Activated gamma-delta T cell treated with Interleukin-2 at 50 U/mL for 16 hours (primary cell): ENCODE measurements around the gene MTURN.
A peak's percentile ranks its signal among the peaks of the same experiment; 100 is the strongest.

Source experiments
- DNase-seq: peaks from one replicate; pipeline ENCODE4 v3.0.0-alpha.2; 2020

The MTURN gene

DNA sequence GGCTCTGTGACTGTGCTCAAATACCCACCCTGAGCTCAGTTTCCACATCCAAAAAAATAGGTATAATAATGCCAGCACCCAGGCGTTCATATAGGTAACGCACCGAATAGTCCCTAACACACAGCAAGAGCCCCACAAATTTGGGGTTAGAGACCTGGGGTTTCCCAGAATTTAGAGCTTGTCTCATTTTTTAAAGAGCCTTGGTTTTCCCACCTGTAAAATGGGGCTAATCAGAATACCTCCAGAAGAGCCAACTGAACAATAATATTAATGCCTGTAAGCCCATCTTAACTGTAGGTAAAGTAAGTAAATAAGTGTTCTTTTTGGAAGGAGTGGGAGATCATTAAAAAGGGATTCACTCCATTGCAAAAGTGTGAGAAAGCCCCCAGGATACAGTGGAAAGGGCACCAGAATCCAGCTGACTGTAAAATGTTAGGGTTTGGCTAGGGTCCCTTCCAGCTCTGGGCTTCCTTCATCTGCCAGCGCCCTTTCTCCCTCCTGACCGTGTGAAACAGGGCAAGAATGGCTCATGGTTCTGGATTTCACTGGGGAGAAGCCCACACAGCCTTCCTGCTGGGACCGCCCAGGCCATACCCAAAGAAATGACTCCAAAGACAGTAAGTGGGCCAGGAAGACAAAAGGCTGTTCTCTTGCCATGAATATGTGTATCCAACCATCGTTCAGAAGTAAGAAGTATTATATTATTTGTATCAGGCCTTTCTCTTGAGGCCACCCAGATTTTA is 2.1 kb downstream of the MTURN start:
- no peak for DNase-seq

DNA sequence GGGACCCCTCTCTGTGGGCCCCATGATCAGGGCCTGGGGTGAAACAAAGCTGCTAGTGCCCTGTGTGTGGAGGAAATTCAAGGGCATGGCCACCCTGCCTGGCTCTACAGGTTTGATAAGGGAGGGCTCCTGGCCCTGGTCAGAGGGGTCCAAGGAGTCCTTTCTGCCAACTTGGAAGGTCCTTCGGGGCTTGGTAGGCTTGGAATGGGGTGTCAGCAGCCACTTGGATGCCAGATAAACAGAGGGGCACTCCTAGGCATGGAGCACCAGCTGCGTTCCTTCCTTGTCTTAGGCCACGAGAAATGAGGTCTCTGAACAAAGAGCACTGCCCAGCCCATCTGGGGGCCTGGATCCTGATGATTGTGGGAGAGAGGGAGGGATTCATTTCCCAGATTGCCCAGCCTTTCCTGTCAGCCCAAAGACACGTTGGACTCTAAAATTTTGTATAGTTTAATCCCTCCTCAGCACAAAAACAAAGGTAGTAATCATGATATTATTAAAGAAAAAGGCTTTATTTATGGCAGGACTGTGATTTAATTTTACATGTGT is 5.1 kb downstream of the MTURN start:
- DNase-seq: no peak

DNA sequence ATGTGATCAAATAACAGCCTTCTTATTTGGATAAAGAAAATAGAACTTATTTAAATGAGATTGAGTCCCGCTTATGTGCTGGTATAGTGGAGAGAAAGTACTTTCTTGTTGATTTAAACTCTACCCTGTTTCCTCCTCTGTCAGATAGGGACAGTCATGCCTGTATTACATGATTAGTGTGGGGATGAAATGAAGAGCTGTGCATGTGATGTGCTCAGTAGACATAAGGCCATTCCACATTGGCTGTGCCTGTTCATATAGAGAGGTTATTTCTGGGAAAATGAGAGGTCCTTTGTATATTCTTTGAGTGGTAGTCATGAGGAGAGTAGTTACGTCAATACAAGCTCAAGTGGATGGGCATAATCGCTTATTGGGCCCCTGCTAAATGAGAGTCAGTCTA is 5.7 kb downstream of the MTURN start:
- DNase-seq: no peak

DNA sequence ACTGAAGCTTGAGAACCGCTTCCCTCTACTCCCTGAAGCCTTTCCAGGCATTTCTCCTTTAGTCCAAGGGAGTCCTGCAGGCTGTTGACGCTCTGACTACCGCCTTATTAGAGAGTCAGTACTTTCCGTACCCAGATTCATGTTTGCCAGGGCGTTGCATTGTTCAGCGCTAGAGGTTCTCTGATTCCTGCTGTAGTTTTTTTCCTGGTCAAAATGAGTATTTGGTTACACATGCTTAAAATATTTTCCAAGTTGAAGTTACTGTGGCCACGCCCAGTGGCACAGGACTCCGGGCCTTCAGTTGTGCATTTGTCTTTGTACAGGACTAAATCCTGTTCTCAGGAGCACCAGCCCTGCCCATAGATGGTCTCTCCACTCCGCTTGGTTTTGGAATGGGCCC is 7.9 kb downstream of the MTURN start:
- no peak for DNase-seq

DNA sequence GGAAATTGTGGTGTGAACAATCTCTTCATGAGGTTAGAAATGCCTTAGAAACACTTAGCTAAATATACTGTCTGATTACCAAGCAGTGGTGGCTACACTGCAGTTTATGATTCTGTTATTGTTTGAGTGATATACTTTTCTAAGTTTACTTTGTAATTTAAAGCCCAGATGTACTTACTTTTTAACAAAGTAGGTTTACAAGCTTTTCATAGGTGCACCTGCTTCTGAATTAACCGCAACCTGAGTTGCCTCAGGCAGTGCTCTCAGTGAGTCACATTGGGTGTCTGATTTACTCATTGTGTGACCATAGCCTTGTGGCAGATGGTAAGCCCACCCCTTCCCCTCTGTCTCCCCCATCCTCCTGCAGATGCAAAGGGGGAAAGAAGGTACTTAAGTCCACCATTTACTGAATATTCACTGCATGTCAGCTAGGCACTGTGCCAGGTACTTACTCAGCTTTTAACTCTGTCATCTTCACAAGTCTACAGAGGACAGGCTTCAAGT is 9.0 kb downstream of the MTURN start:
- peak; percentile 37 for DNase-seq

DNA sequence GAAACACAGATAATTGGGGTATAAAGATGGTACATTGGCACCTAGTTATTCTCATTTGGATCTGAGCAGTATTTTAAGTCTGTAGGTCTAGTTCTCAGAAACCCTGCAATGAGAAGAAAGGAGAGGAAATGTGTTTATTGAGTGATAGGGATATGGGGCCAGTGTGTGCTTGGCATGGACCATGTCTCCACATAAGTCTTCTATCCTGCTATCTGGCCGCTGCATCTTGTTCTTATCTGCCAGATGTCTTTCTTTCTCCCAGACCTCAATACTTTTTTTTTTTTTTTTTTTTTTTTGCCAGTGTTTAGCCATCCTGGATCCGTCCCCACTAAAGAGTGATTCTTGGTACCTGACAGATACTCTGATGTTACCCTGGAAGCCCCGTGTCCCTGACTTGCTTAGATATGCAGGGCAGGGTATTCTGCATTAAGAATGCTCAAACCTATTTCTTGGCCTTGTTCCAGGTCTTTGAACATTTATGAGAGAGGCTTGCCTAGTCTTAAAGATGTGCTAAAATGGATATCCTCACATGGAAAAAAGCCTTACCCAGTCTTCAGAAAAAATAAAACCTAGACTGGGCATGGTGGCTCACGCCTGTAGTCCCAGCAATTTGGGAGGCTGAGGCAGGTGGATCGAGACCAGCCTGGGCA is 10.0 kb downstream of the MTURN start:
- no peak for DNase-seq

DNA sequence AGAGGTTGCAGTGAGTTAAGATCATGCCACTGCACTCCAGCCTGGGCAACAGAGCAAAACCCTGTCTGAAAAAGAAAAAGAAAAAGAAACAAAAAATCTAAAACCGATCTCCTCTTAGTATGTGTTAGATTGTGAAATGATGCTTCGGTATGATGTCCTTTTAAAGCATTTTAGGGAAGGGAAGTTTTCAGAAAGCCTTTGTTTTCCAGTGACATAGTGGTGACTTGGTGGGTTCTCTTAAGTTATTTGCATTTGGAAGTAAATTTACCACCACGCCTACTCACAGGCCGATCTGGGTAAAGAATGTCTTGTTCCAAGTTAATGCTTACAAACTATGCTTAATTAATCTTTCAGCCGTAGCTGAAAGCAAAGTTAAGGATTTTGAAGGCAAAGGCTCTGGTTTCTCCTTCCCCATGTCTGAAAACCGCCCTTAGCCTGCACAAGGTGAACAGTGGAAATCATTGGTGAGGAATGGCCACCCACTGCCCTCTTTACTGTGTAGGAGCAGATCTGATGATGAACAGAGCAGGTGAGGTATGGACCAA is 10.7 kb downstream of the MTURN start:
- no peak for DNase-seq

DNA sequence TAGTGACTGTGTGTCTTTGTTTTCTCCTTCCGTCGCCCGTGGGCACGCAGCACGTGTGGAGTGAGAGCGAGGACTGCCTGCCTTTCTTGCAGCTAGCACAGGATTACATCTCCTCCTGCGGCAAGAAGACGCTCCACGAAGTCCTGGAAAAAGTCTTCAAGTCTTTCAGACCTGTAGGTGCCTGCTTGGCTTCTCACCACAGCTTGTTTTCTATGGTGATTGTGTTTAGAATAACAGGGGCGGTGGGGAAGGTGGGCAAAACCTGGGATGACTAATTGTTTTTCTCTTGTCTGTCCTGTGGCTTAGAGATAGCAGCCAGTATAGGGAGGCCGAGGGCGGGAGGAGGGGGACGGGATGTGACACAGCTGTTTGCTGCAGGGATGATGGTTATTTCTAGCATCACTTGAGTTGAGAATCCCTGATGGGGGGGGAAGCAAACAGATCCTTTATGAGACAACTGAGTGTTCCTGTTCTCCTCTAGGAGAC is 11.4 kb downstream of the MTURN start:
- peak; percentile 46 for DNase-seq

DNA sequence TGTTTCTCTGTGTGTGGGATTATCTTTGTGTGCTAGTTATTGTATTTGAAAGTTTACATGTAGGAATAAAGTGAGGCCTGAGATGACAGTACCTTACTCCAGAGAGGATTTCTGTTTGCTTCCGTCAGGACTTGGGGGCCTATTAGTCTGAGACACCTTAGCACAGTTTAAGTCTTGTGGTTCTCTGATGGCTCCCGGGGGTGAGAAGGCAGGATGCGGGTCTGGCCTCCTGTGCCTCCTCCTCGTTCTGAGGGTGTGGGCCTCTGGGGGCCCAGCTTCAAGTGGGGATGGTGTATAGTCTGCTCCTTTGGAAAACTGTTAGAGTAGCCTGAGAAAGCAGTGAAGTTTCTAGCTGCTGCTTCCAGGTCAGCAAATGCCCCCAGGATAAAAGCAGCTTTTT is 12.4 kb downstream of the MTURN start:
- peak; percentile 36 for DNase-seq

DNA sequence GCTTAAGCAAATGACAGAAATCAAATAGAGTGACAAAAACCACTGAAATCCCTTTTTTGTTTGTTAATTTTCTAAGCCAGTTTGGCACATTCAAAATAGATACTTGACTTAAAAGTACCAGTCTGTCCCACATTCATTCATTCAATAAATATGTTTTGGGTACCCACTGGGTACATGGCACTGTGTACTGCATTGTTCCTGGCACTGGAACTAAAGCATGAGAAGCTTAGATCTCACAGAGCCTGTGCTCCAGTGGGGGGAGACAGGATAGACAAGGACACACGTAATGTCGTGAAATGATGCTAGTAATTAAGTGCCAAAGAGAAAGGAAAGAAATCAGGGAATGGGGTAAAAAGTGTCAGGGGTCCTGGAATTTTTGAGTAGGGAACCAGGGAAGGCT is 13.0 kb downstream of the MTURN start:
- no peak for DNase-seq

DNA sequence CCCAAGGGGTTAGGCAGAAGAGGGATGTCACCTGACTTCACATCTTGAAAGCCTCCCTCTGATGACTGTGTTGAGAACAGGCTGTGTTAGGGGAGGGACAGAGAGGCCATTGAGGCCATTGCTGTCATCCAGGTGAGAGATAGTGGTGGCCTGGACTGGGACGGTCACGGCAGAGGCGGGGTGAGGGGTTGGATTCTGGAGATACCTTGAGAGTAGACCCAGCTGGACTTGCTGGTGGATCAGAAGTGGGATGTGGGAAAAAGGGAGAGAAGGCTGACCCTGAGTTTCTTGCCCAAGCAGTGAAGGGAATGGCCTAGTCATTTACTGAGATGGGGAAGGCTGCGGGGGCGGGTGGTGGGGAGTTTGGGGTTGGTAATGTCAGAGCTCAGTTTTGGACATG is 13.6 kb downstream of the MTURN start:
- no peak for DNase-seq

DNA sequence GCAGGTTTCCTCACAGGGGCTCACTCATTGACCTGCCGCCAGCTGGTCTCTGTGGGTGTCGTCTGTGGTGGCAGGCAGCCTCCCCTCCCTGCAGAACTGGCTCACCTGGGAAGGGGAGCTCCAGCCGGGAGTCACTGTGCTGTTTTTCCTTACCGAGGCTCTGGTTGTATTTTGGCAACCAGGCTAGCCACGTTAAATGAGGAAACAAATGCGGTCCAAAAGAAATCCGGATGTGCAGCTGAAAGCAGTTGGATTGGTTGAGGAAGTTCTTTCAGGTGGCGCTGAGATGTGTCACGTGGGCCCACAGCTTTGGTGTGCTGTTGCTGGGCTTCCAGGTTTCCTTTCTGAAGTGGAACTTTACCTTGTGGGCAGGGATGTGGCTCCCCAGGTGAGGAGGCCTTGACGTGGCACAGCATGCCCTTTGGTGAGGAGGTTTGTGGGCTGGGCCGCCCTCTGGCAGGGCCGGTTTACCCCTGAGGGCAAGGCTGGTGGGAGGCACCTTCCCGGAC is 14.2 kb downstream of the MTURN start:
- peak; percentile 17 for DNase-seq

DNA sequence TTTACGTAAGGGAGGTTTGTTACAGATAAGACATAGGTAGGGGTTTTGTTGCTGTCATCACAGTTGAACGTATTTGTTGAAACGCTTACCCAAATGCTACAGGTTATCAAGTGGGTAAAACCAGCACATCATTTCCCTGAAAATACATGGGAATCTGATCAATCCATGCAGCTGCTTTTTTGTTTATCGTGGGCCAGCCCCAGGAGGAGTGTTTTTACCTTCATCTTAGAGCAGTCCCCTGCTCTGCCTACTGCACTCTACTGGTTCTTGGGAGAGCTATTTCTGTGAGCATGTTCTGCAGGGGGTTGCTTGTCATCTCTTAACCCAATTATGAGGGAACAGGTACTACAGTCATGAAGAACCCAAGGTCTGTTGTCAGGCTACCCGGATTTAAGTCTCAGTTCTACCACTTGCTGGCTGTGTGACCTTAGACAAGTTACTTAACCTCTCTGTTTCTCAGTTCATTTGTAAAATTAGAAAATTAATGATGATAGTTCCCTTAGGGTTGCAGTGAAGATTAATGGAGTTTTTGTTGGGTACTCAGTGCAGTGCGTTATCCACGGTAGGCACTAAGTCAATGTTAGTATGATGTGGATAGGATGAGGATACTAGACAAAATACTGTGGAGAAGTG is 15.0 kb downstream of the MTURN start:
- no peak for DNase-seq

DNA sequence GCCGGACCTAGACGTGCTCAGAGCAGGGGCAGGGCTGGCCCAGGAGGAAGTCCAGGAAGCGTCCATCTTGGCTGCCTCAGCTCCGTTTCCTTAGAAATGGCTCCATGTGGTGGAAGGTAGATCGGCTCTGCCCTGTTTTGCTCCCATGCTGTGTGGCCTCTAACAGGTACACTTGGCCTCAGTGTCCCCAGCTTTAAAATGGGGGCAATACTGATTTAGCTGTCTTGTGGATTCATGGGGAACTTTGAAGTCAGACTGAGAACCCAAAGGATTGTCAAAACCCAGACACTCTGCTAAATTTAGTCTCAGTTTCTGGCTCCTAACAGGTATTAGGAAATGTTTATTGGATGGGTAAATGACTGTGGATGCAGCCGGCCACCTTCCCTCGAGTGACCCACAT is 15.9 kb downstream of the MTURN start:
- DNase-seq: no peak

DNA sequence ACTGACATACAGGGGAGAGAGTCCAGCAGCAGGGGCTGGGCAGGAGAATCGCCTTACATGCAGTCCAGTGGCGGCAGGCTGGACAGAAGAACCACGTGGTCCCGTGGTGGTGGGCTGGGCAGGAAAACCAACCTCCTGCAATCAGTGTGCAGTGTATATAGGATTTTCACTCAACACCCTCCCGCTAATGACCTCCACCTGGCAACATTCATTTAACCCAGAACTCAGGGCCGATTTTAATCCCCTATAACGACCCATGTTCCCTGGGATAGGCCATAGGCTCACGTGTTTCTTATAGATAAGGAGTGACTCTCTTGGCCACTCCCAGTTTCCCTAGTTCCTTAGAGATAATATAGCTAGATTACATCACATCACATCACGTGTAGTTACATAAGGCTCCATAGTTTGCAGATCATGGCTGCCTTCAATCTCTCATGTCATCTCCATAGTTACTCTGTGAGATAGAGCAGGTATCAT is 19.4 kb downstream of the MTURN start:
- no peak for DNase-seq

DNA sequence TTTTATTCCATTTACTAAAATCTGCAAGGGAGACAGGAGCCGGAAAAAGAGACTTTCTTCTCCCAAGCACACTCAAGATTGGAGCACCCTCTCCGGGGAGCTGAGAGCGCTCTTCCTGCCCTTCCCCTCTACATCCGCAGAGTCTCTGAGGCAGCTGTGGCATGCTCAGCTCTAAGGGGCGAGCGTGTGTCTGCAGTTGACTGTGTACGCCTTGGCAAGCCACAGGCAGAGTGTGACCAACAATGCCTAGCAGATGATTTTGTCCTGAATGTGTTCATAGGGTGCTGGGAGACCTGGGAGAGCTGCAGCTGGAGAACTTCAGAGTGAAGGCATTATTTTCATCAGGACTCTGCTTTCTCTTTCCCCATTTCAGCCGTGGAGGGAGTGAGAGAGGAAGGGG is 20.7 kb downstream of the MTURN start:
- no peak for DNase-seq

DNA sequence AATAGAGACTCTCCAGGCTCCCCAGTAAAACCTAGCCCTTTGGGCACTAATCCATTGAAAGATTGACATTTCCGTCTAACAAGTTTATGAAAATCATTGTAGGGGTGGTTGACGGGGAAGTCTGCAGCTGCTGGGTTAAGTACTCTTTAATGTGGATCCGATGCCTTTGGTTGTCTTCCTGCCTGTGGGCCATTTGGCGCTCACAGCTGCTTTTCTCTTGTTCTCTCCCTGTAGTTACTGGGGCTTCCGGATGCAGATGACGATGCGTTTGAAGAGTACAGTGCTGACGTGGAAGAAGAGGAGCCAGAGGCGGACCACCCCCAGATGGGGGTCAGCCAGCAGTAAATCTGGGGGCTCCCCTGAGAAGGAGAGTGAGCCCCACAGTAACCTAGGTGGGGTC is 22.4 kb downstream of the MTURN start:
- peak; percentile 34 for DNase-seq

DNA sequence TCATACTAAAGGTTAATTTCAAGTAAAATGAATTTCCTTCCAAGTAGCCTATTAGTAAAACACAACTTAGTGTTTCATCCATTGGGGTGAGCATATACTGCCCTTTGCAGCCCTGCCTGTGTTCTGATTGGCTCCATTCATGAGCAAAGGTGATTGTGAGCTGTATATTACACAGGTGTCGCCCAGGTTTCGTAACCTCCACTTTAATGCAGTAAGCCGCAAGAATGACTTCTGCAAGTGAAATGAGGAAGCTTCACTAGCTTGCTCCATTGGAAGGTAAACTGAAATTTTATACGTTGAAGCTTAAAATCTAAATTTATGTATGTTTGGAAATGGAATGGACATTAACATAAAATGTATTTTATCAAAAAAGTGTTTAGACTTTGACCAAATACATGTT is 24.4 kb downstream of the MTURN start:
- DNase-seq: no peak

DNA sequence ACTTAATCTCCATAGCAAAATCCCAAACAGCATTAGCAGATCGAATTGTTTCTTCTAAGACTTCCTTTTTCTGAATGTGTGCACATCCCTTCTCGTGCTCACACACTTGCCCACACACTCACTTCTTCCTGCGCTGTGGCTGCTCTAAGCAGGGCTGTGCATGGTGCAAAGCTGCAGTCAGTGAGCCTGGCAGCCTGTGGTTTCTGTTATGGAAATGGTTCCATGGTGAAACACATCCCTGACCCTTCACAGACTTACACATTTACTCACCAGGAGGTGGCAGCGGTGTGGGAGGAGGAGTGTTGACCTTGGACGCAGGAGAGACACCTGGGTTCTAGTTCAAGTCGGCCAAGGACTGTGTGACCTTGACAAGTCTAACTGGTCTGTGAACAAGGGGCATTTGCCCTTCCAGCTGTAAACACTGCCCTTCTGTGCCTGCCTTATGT is 24.9 kb downstream of the MTURN start:
- DNase-seq: no peak

DNA sequence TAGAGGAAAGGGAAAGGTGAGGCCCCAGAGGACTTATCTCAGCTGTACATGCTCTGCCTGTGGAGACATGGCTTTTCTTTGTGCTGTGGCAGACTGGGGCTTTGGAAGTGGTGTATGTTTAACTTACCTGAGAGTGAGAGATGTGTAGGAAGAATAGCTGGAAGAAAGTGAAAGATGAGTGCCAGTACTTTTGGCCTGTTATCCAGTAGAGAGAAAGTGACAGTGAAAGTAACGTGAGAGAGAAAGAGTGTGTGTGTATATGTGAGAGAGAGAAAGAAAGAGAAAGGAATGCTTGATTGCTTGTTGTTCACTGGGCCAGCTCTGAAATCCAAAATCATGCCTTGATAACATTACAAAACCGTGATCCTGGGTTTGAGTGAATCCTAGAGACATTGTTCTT is 25.5 kb downstream of the MTURN start:
- DNase-seq: no peak

DNA sequence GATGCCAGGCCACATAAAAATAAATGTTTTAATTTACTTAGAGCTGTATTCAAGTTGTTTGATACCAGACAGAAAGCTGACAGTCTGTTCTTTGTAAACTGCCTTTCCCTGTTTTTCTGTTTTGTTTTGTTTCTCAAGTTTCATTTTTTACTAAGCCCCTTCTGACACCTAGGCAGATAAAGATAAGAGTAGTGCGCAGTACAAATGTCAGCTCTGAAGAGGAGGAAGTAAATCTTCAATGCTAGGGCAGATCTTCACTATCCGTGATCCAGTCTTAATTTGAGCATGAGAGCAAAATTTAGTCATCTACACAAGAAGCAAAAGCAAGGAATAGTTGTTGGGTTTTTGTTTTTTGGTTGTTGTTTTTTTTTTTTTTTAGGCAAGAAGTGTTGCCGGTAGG is 27.3 kb downstream of the MTURN start:
- DNase-seq: no peak

DNA sequence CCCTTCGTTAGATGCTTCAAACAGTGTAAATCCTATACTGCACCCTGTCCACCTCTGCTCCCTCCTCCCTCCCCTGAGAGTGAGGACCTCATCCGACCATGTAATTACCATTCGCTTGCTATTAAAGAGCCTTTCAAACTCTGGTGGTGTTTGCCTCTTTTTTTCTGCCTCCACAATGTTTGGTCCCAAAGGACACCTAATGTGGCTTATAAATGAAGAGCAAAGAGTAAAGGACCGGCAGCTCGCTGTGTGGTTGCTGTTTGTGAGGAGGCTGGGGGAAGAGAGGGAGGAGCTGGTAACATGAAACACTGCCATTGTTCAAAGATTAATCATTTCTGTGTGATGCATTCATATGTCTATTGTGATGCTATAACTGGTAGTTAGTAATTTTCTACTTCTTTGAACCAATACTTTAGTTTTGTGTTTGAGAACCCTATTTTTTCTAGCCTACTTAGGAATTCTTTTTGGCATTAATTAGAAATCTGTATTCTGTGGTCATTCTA is 27.9 kb downstream of the MTURN start:
- peak; percentile 25 for DNase-seq
